GM23338 (cell line): ENCODE data around the gene GPC6. TPM values are rescaled to one million over a fixed set of nuclear protein-coding genes. Genes with fewer than 3 reads are reported as not detected.

Source experiments
- ATAC-seq: fragments of 200-7000 bp; cut with Tn5 transposase; 3 replicates; pipeline ENCODE4 v1.9.1; 2020
- DNase-seq: peaks from one replicate; pipeline ENCODE4 v3.0.0-alpha.2; 2015; ENCODE audit warnings: low spot score
- H2AFZ ChIP-seq: fragments of 200-600 bp; sonication (generic); 2 replicates; pipeline ENCODE4 v1.8.0; 2016; ENCODE audit warnings: antibody characterized with exemption, mild to moderate bottlenecking, moderate library complexity
- H3F3A ChIP-seq: fragments of 200-600 bp; sonication (generic); replicated peaks from 2 replicates; pipeline ENCODE4 v1.8.0; 2017; ENCODE audit warnings: antibody characterized with exemption, mixed run types, low read depth
- H3K27ac ChIP-seq: fragments of 200-600 bp; sonication (generic); 2 replicates; pipeline ENCODE4 v1.6.1; 2016; ENCODE audit warnings: low read depth
- H3K27me3 ChIP-seq: fragments of 200-600 bp; sonication (generic); 2 replicates; pipeline ENCODE4 v1.8.0; 2016; ENCODE audit warnings: mild to moderate bottlenecking, mixed run types, moderate library complexity; ENCODE audit not compliant: insufficient read depth
- H3K36me3 ChIP-seq: fragments of 200-600 bp; sonication (generic); 2 replicates; pipeline ENCODE4 v1.8.0; 2016; ENCODE audit warnings: mild to moderate bottlenecking; ENCODE audit not compliant: insufficient read depth
- H3K4me1 ChIP-seq: fragments of 200-600 bp; sonication (generic); 2 replicates; pipeline ENCODE4 v1.8.0; 2016; ENCODE audit warnings: mild to moderate bottlenecking, moderate library complexity; ENCODE audit not compliant: insufficient read depth
- H3K4me2 ChIP-seq: fragments of 200-600 bp; sonication (generic); 2 replicates; pipeline ENCODE4 v1.7.1; 2017; ENCODE audit warnings: mixed run types
- H3K4me3 ChIP-seq: fragments of 200-600 bp; sonication (generic); 2 replicates; pipeline ENCODE4 v1.6.1; 2016; ENCODE audit warnings: mixed run types
- H3K79me2 ChIP-seq: fragments of 200-600 bp; sonication (generic); replicated peaks from 2 replicates; pipeline ENCODE4 v1.8.0; 2017; ENCODE audit warnings: mild to moderate bottlenecking; ENCODE audit not compliant: insufficient read depth
- H3K9me2 ChIP-seq: fragments of 200-600 bp; sonication (generic); 2 replicates; pipeline ENCODE4 v1.8.0; 2017; ENCODE audit not compliant: insufficient read depth
- H4K20me1 ChIP-seq: fragments of 200-600 bp; sonication (generic); replicated peaks from 2 replicates; pipeline ENCODE4 v1.8.0; 2017; ENCODE audit warnings: mild to moderate bottlenecking; ENCODE audit not compliant: insufficient read depth
- H3K27ac Mint-ChIP-seq: 2 replicates; pipeline ENCODE4 v1.8.0; 2020; ENCODE audit warnings: inconsistent platforms, mild to moderate bottlenecking, moderate library complexity, mixed read lengths
- H3K27me3 Mint-ChIP-seq: 3 replicates; pipeline ENCODE4 v1.8.0; 2022; ENCODE audit warnings: low read depth, mild to moderate bottlenecking, moderate library complexity, mixed read lengths, inconsistent platforms; ENCODE audit not compliant: insufficient read depth, poor library complexity
- H3K36me3 Mint-ChIP-seq: 3 replicates; pipeline ENCODE4 v1.8.0; 2021; ENCODE audit warnings: low read depth, mild to moderate bottlenecking, inconsistent platforms, moderate library complexity, mixed read lengths
- H3K4me1 Mint-ChIP-seq: 3 replicates; pipeline ENCODE4 v1.8.0; 2020; ENCODE audit warnings: mild to moderate bottlenecking, inconsistent platforms, mixed read lengths
- H3K4me3 Mint-ChIP-seq: 3 replicates; pipeline ENCODE4 v1.8.0; 2021; ENCODE audit warnings: moderate library complexity, mild to moderate bottlenecking, inconsistent platforms, mixed read lengths
- H3K9me3 Mint-ChIP-seq: 3 replicates; pipeline ENCODE4 v1.8.0; 2020; ENCODE audit warnings: moderate library complexity, mild to moderate bottlenecking, inconsistent platforms, mixed read lengths
- CREB1 ChIP-seq: fragments of 250-450 bp; sonication (Bioruptor Pico); IDR thresholded peaks from 2 replicates; pipeline ENCODE4 v1.5.0; 2020; ENCODE audit warnings: low read depth, mild to moderate bottlenecking, moderate library complexity
- EZH2 ChIP-seq: fragments of 200-600 bp; sonication (generic); IDR thresholded peaks from one replicate; pipeline ENCODE4 v1.8.0; 2017; ENCODE audit warnings: antibody characterized with exemption, mild to moderate bottlenecking, low read depth; ENCODE audit not compliant: unreplicated experiment
- EZH2phosphoT487 ChIP-seq: fragments of 200-600 bp; sonication (generic); IDR thresholded peaks from one replicate; pipeline ENCODE4 v1.8.1; 2018; ENCODE audit warnings: antibody characterized with exemption; ENCODE audit not compliant: unreplicated experiment
- JUNB ChIP-seq: IDR thresholded peaks from one replicate; pipeline ENCODE4 v1.6.1; 2016; ENCODE audit warnings: antibody characterized with exemption; ENCODE audit not compliant: unreplicated experiment
- NANOG ChIP-seq: IDR thresholded peaks from 2 replicates; pipeline ENCODE4 v1.6.1; 2016; ENCODE audit warnings: antibody characterized with exemption, borderline replicate concordance
- POLR2AphosphoS5 ChIP-seq: IDR thresholded peaks from 2 replicates; pipeline ENCODE4 v1.6.1; 2016; ENCODE audit warnings: antibody characterized with exemption, low read depth
- REST ChIP-seq: IDR thresholded peaks from one replicate; pipeline ENCODE4 v1.6.1; 2018; ENCODE audit warnings: antibody characterized with exemption; ENCODE audit not compliant: unreplicated experiment
- STAT1 ChIP-seq: IDR thresholded peaks from one replicate; pipeline ENCODE4 v1.6.1; 2016; ENCODE audit warnings: antibody characterized with exemption; ENCODE audit not compliant: unreplicated experiment
- polyA plus RNA-seq: library from polyadenylated mRNA; unstranded; fragments of >200 nt; fragmentation: Nextera tagmentation; extraction: Ambion mirVana; gene quantifications from 2 replicates; pipeline ENCODE4 v1.2.1, GENCODE V29; 2016
- total RNA-seq: library from RNA; depleted of rRNA; stranded (reverse); fragments of >200 nt; shearing (Covaris generic); gene quantifications from 2 replicates; pipeline ENCODE4 v1.2.3, GENCODE V29; 2014
- TF ChIP-seq, protein P1 (sequence below): fragments of 250-450 bp; sonication (Bioruptor Pico); IDR thresholded peaks from 2 replicates; pipeline ENCODE4 v1.5.0; 2020; ENCODE audit warnings: mild to moderate bottlenecking, moderate library complexity

GPC6 gene
- total and polyA plus RNA-seq, 2 experiments from 2014 or later, result 6.4 to 28.6 TPM

- Histone ChIP-seq H2AFZ (no peak overlapping the region), H3K4me1 (no peaks in the 10 kb centered on the region), H3K27ac (no peak overlapping the region), H3F3A (no peaks in the 10 kb centered on the region), H3K79me2 (no peaks in the 10 kb centered on the region), H3K27me3 (no peaks in the 10 kb centered on the region), H3K4me2 (no peak overlapping the region), H3K36me3 (no peaks in the 10 kb centered on the region), H3K9me2 (no peaks in the 10 kb centered on the region), H3K4me3 (no peak overlapping the region), H4K20me1 (no peaks in the 10 kb centered on the region)
- no peak overlapping the region for H3K27ac Mint-ChIP-seq
- no peaks in the 10 kb centered on the region for H3K36me3 Mint-ChIP-seq
- H3K4me3 Mint-ChIP-seq, result no peak overlapping the region
- TF ChIP-seq NANOG (no peak), CREB1 (CRISPR knock-in tag) (no peak), POLR2AphosphoS5 (no peak), JUNB (no peak), EZH2 (no peak), EZH2phosphoT487 (no peak), STAT1 (no peak), REST (no peak)
- TF ChIP-seq, protein P1, sequence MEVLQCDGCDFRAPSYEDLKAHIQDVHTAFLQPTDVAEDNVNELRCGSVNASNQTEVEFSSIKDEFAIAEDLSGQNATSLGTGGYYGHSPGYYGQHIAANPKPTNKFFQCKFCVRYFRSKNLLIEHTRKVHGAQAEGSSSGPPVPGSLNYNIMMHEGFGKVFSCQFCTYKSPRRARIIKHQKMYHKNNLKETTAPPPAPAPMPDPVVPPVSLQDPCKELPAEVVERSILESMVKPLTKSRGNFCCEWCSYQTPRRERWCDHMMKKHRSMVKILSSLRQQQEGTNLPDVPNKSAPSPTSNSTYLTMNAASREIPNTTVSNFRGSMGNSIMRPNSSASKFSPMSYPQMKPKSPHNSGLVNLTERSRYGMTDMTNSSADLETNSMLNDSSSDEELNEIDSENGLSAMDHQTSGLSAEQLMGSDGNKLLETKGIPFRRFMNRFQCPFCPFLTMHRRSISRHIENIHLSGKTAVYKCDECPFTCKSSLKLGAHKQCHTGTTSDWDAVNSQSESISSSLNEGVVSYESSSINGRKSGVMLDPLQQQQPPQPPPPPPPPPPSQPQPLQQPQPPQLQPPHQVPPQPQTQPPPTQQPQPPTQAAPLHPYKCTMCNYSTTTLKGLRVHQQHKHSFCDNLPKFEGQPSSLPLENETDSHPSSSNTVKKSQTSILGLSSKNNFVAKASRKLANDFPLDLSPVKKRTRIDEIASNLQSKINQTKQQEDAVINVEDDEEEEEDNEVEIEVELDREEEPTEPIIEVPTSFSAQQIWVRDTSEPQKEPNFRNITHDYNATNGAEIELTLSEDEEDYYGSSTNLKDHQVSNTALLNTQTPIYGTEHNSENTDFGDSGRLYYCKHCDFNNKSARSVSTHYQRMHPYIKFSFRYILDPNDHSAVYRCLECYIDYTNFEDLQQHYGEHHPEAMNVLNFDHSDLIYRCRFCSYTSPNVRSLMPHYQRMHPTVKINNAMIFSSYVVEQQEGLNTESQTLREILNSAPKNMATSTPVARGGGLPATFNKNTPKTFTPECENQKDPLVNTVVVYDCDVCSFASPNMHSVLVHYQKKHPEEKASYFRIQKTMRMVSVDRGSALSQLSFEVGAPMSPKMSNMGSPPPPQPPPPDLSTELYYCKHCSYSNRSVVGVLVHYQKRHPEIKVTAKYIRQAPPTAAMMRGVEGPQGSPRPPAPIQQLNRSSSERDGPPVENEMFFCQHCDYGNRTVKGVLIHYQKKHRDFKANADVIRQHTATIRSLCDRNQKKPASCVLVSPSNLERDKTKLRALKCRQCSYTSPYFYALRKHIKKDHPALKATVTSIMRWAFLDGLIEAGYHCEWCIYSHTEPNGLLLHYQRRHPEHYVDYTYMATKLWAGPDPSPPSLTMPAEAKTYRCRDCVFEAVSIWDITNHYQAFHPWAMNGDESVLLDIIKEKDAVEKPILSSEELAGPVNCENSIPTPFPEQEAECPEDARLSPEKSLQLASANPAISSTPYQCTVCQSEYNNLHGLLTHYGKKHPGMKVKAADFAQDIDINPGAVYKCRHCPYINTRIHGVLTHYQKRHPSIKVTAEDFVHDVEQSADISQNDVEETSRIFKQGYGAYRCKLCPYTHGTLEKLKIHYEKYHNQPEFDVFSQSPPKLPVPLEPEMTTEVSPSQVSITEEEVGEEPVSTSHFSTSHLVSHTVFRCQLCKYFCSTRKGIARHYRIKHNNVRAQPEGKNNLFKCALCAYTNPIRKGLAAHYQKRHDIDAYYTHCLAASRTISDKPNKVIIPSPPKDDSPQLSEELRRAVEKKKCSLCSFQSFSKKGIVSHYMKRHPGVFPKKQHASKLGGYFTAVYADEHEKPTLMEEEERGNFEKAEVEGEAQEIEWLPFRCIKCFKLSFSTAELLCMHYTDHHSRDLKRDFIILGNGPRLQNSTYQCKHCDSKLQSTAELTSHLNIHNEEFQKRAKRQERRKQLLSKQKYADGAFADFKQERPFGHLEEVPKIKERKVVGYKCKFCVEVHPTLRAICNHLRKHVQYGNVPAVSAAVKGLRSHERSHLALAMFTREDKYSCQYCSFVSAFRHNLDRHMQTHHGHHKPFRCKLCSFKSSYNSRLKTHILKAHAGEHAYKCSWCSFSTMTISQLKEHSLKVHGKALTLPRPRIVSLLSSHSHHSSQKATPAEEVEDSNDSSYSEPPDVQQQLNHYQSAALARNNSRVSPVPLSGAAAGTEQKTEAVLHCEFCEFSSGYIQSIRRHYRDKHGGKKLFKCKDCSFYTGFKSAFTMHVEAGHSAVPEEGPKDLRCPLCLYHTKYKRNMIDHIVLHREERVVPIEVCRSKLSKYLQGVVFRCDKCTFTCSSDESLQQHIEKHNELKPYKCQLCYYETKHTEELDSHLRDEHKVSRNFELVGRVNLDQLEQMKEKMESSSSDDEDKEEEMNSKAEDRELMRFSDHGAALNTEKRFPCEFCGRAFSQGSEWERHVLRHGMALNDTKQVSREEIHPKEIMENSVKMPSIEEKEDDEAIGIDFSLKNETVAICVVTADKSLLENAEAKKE (CRISPR knock-in tag), result no peak
- H3K9me3 Mint-ChIP-seq, result no peaks in the 10 kb centered on the region
- no peaks in the 10 kb centered on the region for H3K27me3 Mint-ChIP-seq
- no peaks in the 10 kb centered on the region; the same call in 2 of the 3 replicates for H3K4me1 Mint-ChIP-seq
- DNase-seq, result no peak
- no peak for ATAC-seq
Measured at GRCh38 chr13:94335761-94336526, 1109.3 kb downstream of the GPC6 start.
